Glomerular visceral epithelial cell (primary cell): ENCODE measurements around the gene NLRP9.

ENCODE experiments used
- DNase-seq: peaks from one replicate; pipeline ENCODE4 v3.0.0-alpha.2; 2016; ENCODE audit errors: extremely low spot score

The NLRP9 gene

GRCh38 chr19:55704494-55705245 lies 33.5 kb downstream of the NLRP9 start:
- DNase-seq = no peak

- no peak for DNase-seq
Measured at GRCh38 chr19:55703790-55704215, 34.4 kb downstream of the NLRP9 start.

GRCh38 chr19:55702131-55702627 lies 36.0 kb downstream of the NLRP9 start:
- no peak for DNase-seq

GRCh38 chr19:55700813-55701212 lies 37.4 kb downstream of the NLRP9 start:
- no peak for DNase-seq

GRCh38 chr19:55699221-55699620 lies 39.0 kb downstream of the NLRP9 start:
- no peak for DNase-seq

GRCh38 chr19:55698256-55698655 lies 39.9 kb downstream of the NLRP9 start:
- DNase-seq = no peak

- DNase-seq = no peak
Measured at GRCh38 chr19:55697698-55698097, 40.5 kb downstream of the NLRP9 start.

GRCh38 chr19:55697069-55697440 lies 41.1 kb downstream of the NLRP9 start:
- no peak for DNase-seq

GRCh38 chr19:55696301-55697068 lies 41.7 kb downstream of the NLRP9 start:
- DNase-seq = no peak

GRCh38 chr19:55695511-55696290 lies 42.5 kb downstream of the NLRP9 start:
- DNase-seq = no peak

- DNase-seq = no peak
Measured at GRCh38 chr19:55694656-55695491, 43.3 kb downstream of the NLRP9 start.

- DNase-seq = no peak
Measured at GRCh38 chr19:55694241-55694655, 44.0 kb downstream of the NLRP9 start.

- no peak for DNase-seq
Measured at GRCh38 chr19:55693336-55693974, 44.7 kb downstream of the NLRP9 start.

- no peak for DNase-seq
Measured at GRCh38 chr19:55692681-55693081, 45.5 kb downstream of the NLRP9 start.

- DNase-seq = no peak
Measured at GRCh38 chr19:55691561-55692481, 46.4 kb downstream of the NLRP9 start.

- no peak for DNase-seq
Measured at GRCh38 chr19:55690769-55691545, 47.2 kb downstream of the NLRP9 start.

GRCh38 chr19:55690109-55690768 lies 48.0 kb downstream of the NLRP9 start:
- no peak for DNase-seq

GRCh38 chr19:55689411-55690108 lies 48.6 kb downstream of the NLRP9 start:
- DNase-seq = no peak
